Stimulated activated CD8-positive, alpha-beta memory T cell treated with anti-CD3 and anti-CD28 coated beads, Interleukin-4, amount 100 ng/mL, for 48 hours (primary cell): ENCODE results near the gene IFT57.

Experiments used
- DNase-seq: peaks from one replicate; pipeline ENCODE4 v3.0.0-alpha.2; 2020

The IFT57 gene

GRCh38 chr3:108215871-108216270, 6.4 kb downstream of the IFT57 start:
- no peak for DNase-seq

DNA sequence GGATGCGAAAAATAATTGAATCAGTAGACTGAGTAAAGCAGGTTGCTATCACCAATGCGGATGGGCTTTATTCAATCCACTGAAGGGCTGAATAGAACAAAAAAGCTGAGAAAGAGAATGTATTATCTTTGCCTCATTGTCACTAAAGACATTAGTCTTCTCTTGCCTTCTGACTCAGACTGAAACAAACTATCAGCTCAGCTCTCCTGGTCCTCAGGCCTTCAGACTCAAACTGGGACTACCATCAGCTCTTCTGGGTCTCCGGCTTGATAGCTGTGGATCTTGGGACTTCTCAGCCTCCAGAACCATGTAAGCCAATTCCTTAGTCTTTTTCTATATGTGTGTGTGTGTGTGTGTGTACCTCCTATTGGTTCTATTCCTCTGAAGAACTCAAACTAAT, 12.6 kb downstream of the IFT57 start:
- no peak for DNase-seq

- DNase-seq = no peak
These were observed 13.4 kb downstream of the IFT57 start for GRCh38 chr3:108208831-108209230.

DNA sequence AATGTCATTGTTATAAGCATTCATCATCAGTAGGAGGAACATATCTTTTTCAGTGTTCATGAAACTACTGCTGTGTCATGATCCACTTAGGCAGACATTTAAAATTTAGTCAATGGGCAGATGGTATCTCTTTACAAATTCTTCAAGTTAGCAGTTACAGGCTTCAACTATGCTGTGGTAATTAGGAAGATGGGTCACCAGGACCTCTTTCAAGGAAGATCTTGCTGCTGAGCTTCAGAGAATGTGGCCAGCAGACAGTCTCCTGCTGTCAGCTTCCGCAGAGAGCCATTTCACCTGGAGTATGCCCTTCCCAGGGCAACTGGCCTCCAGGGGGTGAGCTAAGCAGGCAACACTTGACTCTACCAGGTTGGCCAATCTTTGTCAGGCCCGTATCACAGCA, 19.4 kb downstream of the IFT57 start:
- no peak for DNase-seq

- DNase-seq = no peak
These were observed 20.1 kb downstream of the IFT57 start for GRCh38 chr3:108202080-108202479.

DNA sequence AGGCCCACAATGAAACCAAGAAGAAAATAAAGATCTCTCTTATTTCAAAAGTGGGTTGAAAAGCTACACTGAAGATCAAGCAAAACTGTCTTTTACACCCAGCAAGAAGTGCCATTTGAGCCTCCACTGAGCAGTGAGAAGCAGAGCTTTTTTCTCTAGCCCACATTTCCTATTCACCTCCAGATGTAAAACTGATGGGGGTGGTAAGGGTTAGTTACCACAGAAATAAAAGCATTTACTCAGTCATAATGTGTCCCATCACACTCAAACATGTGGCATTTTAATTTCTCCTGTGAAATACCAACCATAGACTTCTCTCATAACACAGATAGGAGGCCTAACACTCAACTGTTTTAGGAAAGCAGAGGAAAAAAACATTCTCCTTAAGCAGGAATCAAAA, 21.0 kb downstream of the IFT57 start:
- no peak for DNase-seq

- no peak for DNase-seq
These were observed 21.6 kb downstream of the IFT57 start for GRCh38 chr3:108200578-108200977.

GRCh38 chr3:108200024-108200423, 22.2 kb downstream of the IFT57 start:
- no peak for DNase-seq

DNA sequence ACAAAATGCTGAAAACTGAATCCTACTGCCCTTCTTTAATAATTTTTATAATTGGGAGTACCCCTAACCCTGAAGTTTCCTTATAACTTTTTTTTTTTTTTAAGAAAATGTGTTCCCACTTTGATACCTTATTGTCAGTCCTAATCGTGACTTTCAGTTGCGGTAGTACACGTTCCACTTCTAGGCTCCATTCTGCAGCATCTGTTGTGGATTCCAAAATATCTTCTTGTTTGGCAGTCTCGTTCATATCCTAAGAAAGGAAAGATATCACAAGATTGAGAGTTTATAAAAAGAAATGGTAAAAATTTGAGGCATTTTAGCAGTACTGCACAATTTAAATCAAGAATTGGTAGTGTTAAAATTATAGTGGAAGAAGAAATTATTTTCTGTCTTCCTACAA, 30.8 kb downstream of the IFT57 start:
- DNase-seq = no peak

GRCh38 chr3:108190346-108190745, 31.9 kb downstream of the IFT57 start:
- DNase-seq = no peak

GRCh38 chr3:108189440-108189839, 32.8 kb downstream of the IFT57 start:
- DNase-seq = no peak

DNA sequence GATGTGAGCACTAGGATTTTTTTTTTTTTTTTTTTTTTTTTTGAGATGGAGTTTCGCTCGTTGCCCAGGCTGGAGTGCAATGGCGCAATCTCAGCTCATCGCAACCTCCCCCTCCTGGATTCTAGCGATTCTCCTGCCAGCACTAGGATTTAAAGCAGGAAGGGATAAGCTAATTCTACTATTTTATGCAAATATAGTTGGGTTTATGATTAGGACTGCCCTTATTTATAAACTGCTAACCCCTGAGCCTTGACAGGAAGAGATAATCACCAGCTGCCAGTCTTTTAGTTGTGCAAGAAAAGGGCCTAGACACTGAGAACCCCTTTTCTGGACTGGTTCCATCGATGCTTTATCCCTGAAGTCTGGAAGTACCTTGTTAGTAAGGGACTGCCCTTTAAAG, 36.7 kb downstream of the IFT57 start:
- no peak for DNase-seq

GRCh38 chr3:108184824-108185223, 37.4 kb downstream of the IFT57 start:
- DNase-seq = no peak

GRCh38 chr3:108183971-108184370, 38.3 kb downstream of the IFT57 start:
- no peak for DNase-seq

DNA sequence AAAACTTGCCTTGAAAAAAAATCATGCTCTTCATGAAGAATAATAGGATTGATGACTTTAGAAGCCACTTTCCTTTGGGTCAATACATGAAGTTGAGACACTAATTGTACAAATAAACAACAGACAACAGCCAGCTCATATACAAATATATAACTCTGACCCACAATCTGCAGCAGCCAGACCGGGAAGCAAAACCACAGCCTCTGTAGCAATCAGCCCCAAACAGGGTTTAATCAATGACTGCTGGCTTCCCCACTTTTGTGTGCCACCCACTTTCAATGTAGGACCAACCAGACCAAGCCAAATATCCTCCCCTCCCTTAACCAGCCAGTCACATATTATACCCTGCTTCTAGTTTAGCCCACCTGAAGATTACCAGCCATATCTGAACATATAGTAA, 39.0 kb downstream of the IFT57 start:
- DNase-seq = no peak

DNA sequence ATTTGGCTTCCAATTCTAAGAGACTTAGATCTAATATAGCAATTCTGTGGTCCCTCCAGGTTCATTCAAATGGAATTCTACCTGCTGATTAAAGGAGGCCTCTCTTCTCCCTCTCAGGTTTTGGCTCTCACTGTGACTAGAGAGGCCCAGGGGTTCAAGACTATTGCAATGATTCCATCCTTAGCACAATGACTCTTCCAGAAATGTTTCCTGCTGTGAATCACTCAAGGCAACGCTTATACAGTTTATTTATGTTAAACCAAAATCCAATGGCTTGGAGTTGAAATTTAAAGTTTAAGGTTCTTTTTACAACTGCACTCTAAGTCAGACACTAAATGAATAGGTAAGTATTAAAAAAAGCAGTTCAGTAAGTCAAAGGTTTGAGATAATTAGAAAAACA, 39.9 kb downstream of the IFT57 start:
- DNase-seq = no peak

DNA sequence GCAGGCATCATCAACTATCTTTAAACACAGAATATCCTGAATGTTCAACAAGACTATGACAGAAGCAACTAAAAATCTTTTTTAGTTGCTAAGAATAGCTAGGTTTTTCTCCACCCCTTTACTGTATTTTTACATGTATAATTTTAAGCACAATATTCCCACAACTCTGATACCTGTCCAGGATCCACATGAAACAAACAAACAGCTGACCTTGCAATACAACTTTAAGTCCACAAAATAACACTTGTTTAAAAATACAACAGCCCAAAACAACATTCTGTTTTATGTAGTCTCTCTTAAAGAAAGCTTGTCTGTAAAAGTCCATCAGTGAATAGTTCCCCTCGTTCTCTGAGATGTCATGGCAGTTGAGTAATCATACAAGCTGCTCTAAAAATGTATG, 41.1 kb downstream of the IFT57 start:
- no peak for DNase-seq

GRCh38 chr3:108180194-108180593, 42.0 kb downstream of the IFT57 start:
- DNase-seq = no peak

GRCh38 chr3:108178676-108179075, 43.5 kb downstream of the IFT57 start:
- DNase-seq = no peak

DNA sequence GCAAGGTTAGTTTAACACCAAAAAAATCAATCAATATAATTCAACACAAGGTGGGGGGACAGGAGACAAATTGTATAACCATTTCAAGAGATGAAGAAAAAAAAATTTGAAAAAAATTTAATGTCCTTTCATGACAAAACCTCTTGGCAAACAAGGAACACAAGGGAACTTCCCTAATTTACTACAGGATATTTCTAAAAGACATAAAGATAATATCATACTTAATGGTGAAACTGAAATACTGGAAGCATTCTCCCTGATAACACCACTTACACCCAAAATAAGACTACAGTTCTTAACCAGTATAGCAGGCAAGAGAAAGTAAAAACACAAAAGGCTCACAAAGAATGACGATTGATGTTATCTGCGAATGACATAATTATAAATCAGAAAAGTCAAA, 44.7 kb downstream of the IFT57 start:
- no peak for DNase-seq

DNA sequence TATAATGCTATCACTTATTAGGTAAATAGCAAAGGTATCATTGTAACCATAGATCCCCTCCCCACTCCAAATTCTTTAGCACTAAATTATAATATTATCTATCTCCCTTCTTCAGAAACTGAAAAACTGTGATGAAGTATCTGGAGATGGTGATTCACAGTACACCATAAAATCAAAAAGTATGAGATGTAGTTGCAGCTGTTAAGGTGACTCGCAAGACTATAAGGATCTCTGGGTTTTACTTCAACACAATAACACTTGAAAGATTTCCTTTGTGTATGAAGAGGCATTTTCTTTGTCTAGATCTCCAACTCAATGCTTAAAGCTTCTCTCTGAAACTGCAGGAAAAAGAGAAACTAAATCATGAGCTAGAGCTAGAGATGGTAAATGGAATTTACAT, 46.9 kb downstream of the IFT57 start:
- no peak for DNase-seq

- no peak for DNase-seq
These were observed 51.1 kb downstream of the IFT57 start for GRCh38 chr3:108171106-108171505.

DNA sequence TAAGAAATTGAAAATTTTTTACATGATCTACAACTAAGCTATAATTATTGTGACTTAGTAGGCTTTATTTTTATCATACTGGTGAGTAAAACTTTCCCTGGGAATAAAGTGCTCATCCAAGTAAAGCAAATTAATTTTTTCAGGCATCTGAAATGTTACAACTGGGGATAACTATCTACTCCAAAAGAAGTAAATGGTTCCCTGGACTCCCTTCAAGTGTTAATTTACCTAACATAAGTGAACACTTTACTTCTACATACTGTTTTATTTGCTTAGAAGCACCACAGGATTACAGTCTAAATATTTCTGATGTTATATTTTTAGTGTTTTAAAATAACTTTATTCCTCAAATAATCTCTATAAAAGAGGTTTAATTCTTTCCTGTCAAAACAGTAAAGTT, 57.8 kb downstream of the IFT57 start:
- DNase-seq = no peak

DNA sequence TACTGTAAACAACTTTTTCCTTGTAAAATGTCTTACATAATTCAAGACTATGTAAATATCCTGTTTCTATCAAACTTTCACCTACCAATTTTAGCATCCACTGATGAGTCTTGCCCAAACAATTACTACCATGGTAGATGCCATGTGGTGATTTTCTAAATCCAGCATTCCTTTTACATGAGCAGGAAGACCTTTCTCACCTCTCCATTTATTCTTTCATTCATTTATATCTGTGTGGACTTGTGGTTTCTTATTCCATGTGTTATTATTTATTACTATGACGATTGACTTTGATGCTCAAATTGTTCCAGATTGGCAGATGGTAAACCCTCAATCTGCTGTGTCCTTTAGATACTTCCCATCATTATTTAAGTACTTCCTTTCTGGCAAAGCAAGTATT, 62.4 kb downstream of the IFT57 start:
- no peak for DNase-seq

DNA sequence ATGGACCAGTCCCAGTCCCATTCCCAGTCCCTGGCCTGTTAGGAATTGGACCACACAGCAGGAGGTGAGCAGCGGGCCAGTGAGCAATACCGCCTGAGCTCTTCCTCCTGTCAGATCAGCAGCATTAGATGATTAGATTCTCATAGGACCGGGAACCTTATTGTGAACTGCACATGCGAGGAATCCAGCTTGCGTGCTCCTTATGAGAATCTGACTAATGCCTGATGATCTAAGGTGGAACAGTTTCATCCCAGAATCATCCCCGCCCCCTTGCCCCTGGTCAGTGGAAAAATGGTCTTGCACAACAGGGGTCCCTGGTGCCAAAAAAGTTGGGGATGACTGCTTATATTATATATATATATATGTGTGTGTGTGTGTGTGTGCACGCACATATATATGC, 63.1 kb downstream of the IFT57 start:
- no peak for DNase-seq

DNA sequence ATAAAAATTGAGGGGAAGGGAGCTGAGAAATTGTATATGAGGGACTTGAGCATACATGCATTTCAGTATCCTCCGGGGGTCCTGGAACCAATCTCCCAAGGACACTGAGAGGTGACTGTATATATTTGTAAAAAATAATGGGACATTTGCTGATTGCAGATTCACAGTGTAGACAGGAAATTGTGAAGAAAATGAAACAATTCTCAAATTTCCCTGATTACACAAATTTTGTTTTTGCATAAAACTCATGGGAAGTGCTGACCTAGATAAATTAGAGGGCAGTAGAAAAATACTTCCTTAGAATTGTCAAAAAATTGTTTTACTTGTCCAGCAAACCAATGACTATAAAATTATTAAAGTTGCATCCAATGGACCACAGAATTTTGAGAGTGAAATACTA, 64.0 kb downstream of the IFT57 start:
- DNase-seq = no peak
